Stomach (tissue), 4 donors: ENCODE data around the gene CNGA1.

Source experiments
- CTCF ChIP-seq, 7 experiments: fragments of 450-650 bp in 4 of 7; fragments of 200-600 bp in 3 of 7; sonication (generic) in 3 of 7; IDR thresholded peaks; one replicate each; pipeline ENCODE4 v1.5.1; 2016 to 2019; ENCODE audit warnings: antibody characterized with exemption in 7 of 7, control low read depth in 2 of 7, mild to moderate bottlenecking in 1 of 7
- EP300 ChIP-seq: sonication (generic); formaldehyde crosslinking; IDR thresholded peaks from one replicate; pipeline ENCODE4 v1.6.1; 2017; ENCODE audit warnings: antibody characterized with exemption
- POLR2AphosphoS5 ChIP-seq, 3 donors: sonication (generic); formaldehyde crosslinking; IDR thresholded peaks; one replicate each; pipeline ENCODE4 v1.6.1; 2016; ENCODE audit warnings: antibody characterized with exemption in 3 of 3

- TF ChIP-seq CTCF (IDR thresholded peaks at IDR 0.05) (no peak), EP300 (no peak), POLR2AphosphoS5 (IDR thresholded peaks at IDR 0.05) (no peak)
Measured at GRCh38 chr4:48012824-48013223, 3.7 kb downstream of the CNGA1 start.
